Endothelial cell of umbilical vein (primary cell): Measurements from ENCODE around the gene RBM18. TPM values are rescaled to one million over a fixed set of nuclear protein-coding genes. Genes with fewer than 3 reads are reported as not detected.

Experiments
- BruUV-seq: library from RNA; stranded (reverse); fragments of 400-500 nt; replicated peaks from 2 replicates; lab custom pipeline; 2021; lab: Mats Ljungman, UMichigan
- CTCF ChIA-PET: fragments of 300-600, 350-600 bp; sonication (Branson Sonifier 250); formaldehyde crosslinking; loops from one replicate; lab custom pipeline; 2021; ENCODE audit warnings: antibody characterized with exemption, inconsistent platforms; lab: Charles Lee
- POLR2A ChIA-PET: fragments of 300-600, 350-600 bp; sonication (Branson Sonifier 250); formaldehyde crosslinking; loops from one replicate; lab custom pipeline; 2021; ENCODE audit warnings: antibody characterized with exemption, inconsistent platforms; lab: Charles Lee
- DNase-seq: peaks from one replicate; pipeline ENCODE4 v3.0.0-alpha.2; 2011; ENCODE audit warnings: low read depth, low spot score
- FAIRE-seq: peaks from 2 replicates; lab custom pipeline; 2011; peaks lifted over from hg19 to GRCh38; lab: Jason Lieb, UNC
- H2AFZ ChIP-seq: 2 replicates; pipeline ENCODE4 v1.6.0; 2012; ENCODE audit warnings: low read depth, low read length, control low read depth, inconsistent platforms
- H3K27ac ChIP-seq: 2 replicates; pipeline ENCODE4 v1.5.1; 2011; ENCODE audit warnings: low read depth, mild to moderate bottlenecking, control low read depth, low read length, moderate library complexity; ENCODE audit not compliant: insufficient read depth
- H3K27me3 ChIP-seq, 2 experiments: 2 replicates each; pipeline versions ENCODE4 v1.6.0 to v1.6.1; 2011; ENCODE audit warnings: low read length in 2 of 2, mixed read lengths in 1 of 2; ENCODE audit not compliant: control insufficient read depth in 2 of 2, insufficient read depth in 2 of 2
- H3K36me3 ChIP-seq, 2 experiments: 2 replicates in 1 of 2; 3 replicates in 1 of 2; pipeline ENCODE4 v1.5.1; 2011; ENCODE audit warnings: low read length in 2 of 2, mild to moderate bottlenecking in 1 of 2, moderate library complexity in 1 of 2; ENCODE audit not compliant: control insufficient read depth in 2 of 2, insufficient read depth in 2 of 2; ENCODE audit errors: extremely low read depth in 1 of 2
- H3K4me1 ChIP-seq: 3 replicates; pipeline ENCODE4 v1.5.1; 2011; ENCODE audit warnings: mild to moderate bottlenecking, low read length; ENCODE audit not compliant: control insufficient read depth, insufficient read depth; ENCODE audit errors: extremely low read depth
- H3K4me2 ChIP-seq: 2 replicates; pipeline ENCODE4 v1.6.1; 2011; ENCODE audit warnings: low read length, control low read depth, mixed read lengths; ENCODE audit not compliant: insufficient read depth
- H3K4me3 ChIP-seq, 3 experiments: fragments of 200-600 bp in 1 of 3; sonication (generic), shearing (Covaris generic) in 1 of 3; replicated peaks in 1 of 3; 2 replicates each; pipeline ENCODE4 v1.5.1; 2011 to 2016; ENCODE audit warnings: control low read depth in 3 of 3, low read length in 3 of 3, mild to moderate bottlenecking in 2 of 3, inconsistent platforms in 1 of 3, low read depth in 1 of 3, moderate library complexity in 1 of 3; ENCODE audit not compliant: insufficient read depth in 1 of 3
- H3K79me2 ChIP-seq: 2 replicates; pipeline ENCODE4 v1.6.0; 2012; ENCODE audit warnings: low read length, inconsistent platforms; ENCODE audit not compliant: control insufficient read depth, insufficient read depth
- H3K9ac ChIP-seq: replicated peaks from 2 replicates; pipeline ENCODE3; 2011; ENCODE audit warnings: low read length, control low read depth; ENCODE audit not compliant: insufficient read depth; ENCODE audit errors: extremely low read depth
- H3K9me1 ChIP-seq: replicated peaks from 3 replicates; pipeline ENCODE4 v1.6.0; 2011; ENCODE audit warnings: mild to moderate bottlenecking, low read length; ENCODE audit not compliant: control insufficient read depth, insufficient read depth; ENCODE audit errors: extremely low read depth
- H3K9me3 ChIP-seq: replicated peaks from 2 replicates; pipeline ENCODE4 v1.5.1; 2012; ENCODE audit warnings: low read length, inconsistent platforms; ENCODE audit not compliant: control insufficient read depth, insufficient read depth
- H4K20me1 ChIP-seq: replicated peaks from 2 replicates; pipeline ENCODE3; 2011; ENCODE audit warnings: mild to moderate bottlenecking, low read length; ENCODE audit not compliant: control insufficient read depth, insufficient read depth; ENCODE audit errors: extremely low read depth
- CTCF ChIP-seq, 2 donors: IDR thresholded peaks; 1 replicate in 1 of 2; 2 replicates in 1 of 2; pipeline ENCODE4 v1.5.1; 2011; ENCODE audit warnings: low read length in 2 of 2, mild to moderate bottlenecking in 2 of 2, moderate library complexity in 2 of 2, control low read depth in 1 of 2, inconsistent platforms in 1 of 2, low read depth in 1 of 2; ENCODE audit not compliant: insufficient read depth in 1 of 2; ENCODE audit errors: extremely low read depth in 1 of 2
- EZH2 ChIP-seq: IDR thresholded peaks from 2 replicates; pipeline ENCODE4 v1.6.1; 2012; ENCODE audit warnings: borderline replicate concordance, low read depth, mild to moderate bottlenecking, moderate library complexity, low read length, inconsistent platforms; ENCODE audit not compliant: severe bottlenecking
- FOS ChIP-seq: IDR thresholded peaks from 2 replicates; pipeline ENCODE4 v1.6.1; 2011; ENCODE audit warnings: mild to moderate bottlenecking, low read length, moderate library complexity, borderline replicate concordance; ENCODE audit not compliant: insufficient read depth
- GATA2 ChIP-seq: IDR thresholded peaks from 2 replicates; pipeline ENCODE4 v1.7.0; 2011; ENCODE audit warnings: low read depth, mild to moderate bottlenecking, moderate library complexity, mixed read lengths, low read length; ENCODE audit not compliant: insufficient read length, insufficient read depth
- JUN ChIP-seq: IDR thresholded peaks from 2 replicates; pipeline ENCODE4 v1.6.1; 2011; ENCODE audit warnings: borderline replicate concordance, low read depth; ENCODE audit not compliant: insufficient read length, insufficient read depth
- MAX ChIP-seq: IDR thresholded peaks from 2 replicates; pipeline ENCODE4 v1.6.1; 2011; ENCODE audit not compliant: insufficient read depth, insufficient read length
- MYC ChIP-seq: IDR thresholded peaks from one replicate; pipeline ENCODE4 v1.6.1; 2011; ENCODE audit warnings: mild to moderate bottlenecking, low read depth, low read length
- POLR2A ChIP-seq: IDR thresholded peaks from 2 replicates; pipeline ENCODE4 v1.6.1; 2012; ENCODE audit warnings: low read depth, mild to moderate bottlenecking, control low read depth, low read length
- POLR2AphosphoS5 ChIP-seq: IDR thresholded peaks from 2 replicates; pipeline ENCODE4 v1.6.1; 2012; ENCODE audit warnings: low read depth, mild to moderate bottlenecking, control low read depth, low read length, moderate library complexity; ENCODE audit not compliant: insufficient read depth
- dilution Hi-C: fragments of 300-500 bp; cut with MboI; formaldehyde crosslinking; loops from one replicate; pipeline ENCODE4 v1.15.0; 2019; ENCODE audit warnings: low sequenced_read_pairs; ENCODE audit not compliant: extremely low pct_ligation_motif_present
- intact Hi-C: fragments of 100-400 bp; cut with micrococcal nuclease; formaldehyde crosslinking; loops from one replicate; pipeline ENCODE4 v1.10.0; 2022
- polyA plus RNA-seq, 4 experiments: library from polyadenylated mRNA; depleted of rRNA in 3 of 4; stranded (reverse) in 3 of 4; unstranded in 1 of 4; fragments of >200 nt; gene quantifications; 2 replicates each; pipeline versions ENCODE4 v1.2.1 to v1.2.3, GENCODE V29; 2011 to 2012; ENCODE audit warnings: missing spikeins in 1 of 4
- total RNA-seq: library from RNA; stranded (reverse); gene quantifications from 2 replicates; pipeline ENCODE4 v1.2.3, GENCODE V29; 2021

RBM18 gene
- total and polyA plus RNA-seq, 2 donors (not counting 3 experiments of a cell fraction or from before 2014, with no cell fraction given): 7.9 to 26.9 TPM

GRCh38 chr9:122229485-122229837 is 35.2 kb downstream of the RBM18 start:
- Histone ChIP-seq H3K9me1 (no peaks in the 10 kb centered on the region), H2AFZ (no peak overlapping the region), H3K79me2 (no peaks in the 10 kb centered on the region), H3K27me3 (peaks cover 40 to 54% of the 10 kb centered on the region in 2 experiments), H3K27ac (no peak overlapping the region), H3K4me3 (no peak overlapping the region), H3K9me3 (no peaks in the 10 kb centered on the region), H3K36me3 (no peaks in the 10 kb centered on the region), H4K20me1 (no peaks in the 10 kb centered on the region), H3K4me2 (no peak overlapping the region), H3K4me1 (peaks cover 10% of the 10 kb centered on the region), H3K9ac (no peak overlapping the region)
- intact Hi-C loops: loop anchor here (2.0 to 5.0 kb wide), 2 partner anchors 72 to 117 kb away; partner anchors contain the start of genes MORN5 and NDUFA8
- FAIRE-seq (no peak), DNase-seq (no peak)
- TF ChIP-seq MAX (no peak), JUN (no peak), EZH2 (peak; percentile 30)
- dilution Hi-C loops: no loop called here
- ChIA-PET POLR2A (interaction anchor here (1.1 kb wide), 1 partner anchor 26 kb away, joined by 3 read pairs; no protein-coding TSS in a partner anchor), CTCF (interaction anchor here (0.6 to 2.1 kb wide), 4 partner anchors 56 to 130 kb away, joined by 3 to 15 read pairs (median 4); no protein-coding TSS in a partner anchor)
- no TSS peak for BruUV-seq

GRCh38 chr9:122228568-122229484 is 35.8 kb downstream of the RBM18 start, which contains the start of gene LHX6:
LHX6 (minus strand) TSS chr9:122228957; CDS start chr9:122228740, 217 bp downstream.
- intact Hi-C loops (loop anchor here (1.0 to 5.0 kb wide), 3 partner anchors 72 to 118 kb away; partner anchors contain the start of genes MORN5 and NDUFA8), dilution Hi-C loops (no loop called here)
- Histone ChIP-seq H2AFZ (peak within 1 kb of the TSS; percentile 71), H3K4me2 (peak within 1 kb of the TSS; percentile 60), H3K27ac (no peak within 1 kb of the TSS), H3K27me3 (peaks cover 42 to 54% of the 10 kb centered on the region in 2 experiments), H4K20me1 (no peaks in the 10 kb centered on the region), H3K9me1 (no peaks in the 10 kb centered on the region), H3K4me3 (peak within 1 kb of the TSS; percentile 18 to 55 (median 41)), H3K36me3 (no peaks in the 10 kb centered on the region), H3K4me1 (peaks cover 10% of the 10 kb centered on the region), H3K9me3 (no peaks in the 10 kb centered on the region), H3K9ac (peak within 1 kb of the TSS; percentile 18), H3K79me2 (no peaks in the 10 kb centered on the region)
- TF ChIP-seq MYC: no peak
- no peak for TF ChIP-seq GATA2
- no peak for TF ChIP-seq POLR2AphosphoS5
- TF ChIP-seq FOS: peak; percentile 66
- no peak for TF ChIP-seq POLR2A
- peak; percentile 80 for TF ChIP-seq EZH2
- TF ChIP-seq MAX: no peak
- no peak for TF ChIP-seq CTCF (IDR thresholded peaks at IDR 0.05; ENCODE audit: extremely low read depth in 1 of 2, insufficient read depth in 1 of 2, low read depth in 1 of 2, low read length in 2 of 2)
- TF ChIP-seq JUN: peak; percentile 28
- no TSS peak for BruUV-seq
- FAIRE-seq (peak; percentile 71), DNase-seq (peak; percentile 43)
- POLR2A ChIA-PET: interaction anchor here (0.6 to 1.1 kb wide), 2 partner anchors 27 to 1819 kb away, joined by 3 read pairs; no protein-coding TSS in a partner anchor
- CTCF ChIA-PET: interaction anchor here (0.6 to 2.1 kb wide), 7 partner anchors 26 to 130 kb away, joined by 3 to 15 read pairs (median 3); no protein-coding TSS in a partner anchor
